Left ventricle myocardium inferior (tissue), 1 donor: ENCODE data around the gene ADCY6. TPM values are rescaled to one million over a fixed set of nuclear protein-coding genes. Genes with fewer than 3 reads are reported as not detected.

Experiments used
- DNase-seq: peaks from one replicate; pipeline ENCODE4 v3.0.0-alpha.2; 2020
- H3K27ac ChIP-seq: fragments of 200-600 bp; replicated peaks from 2 replicates; pipeline ENCODE4 v1.8.0; 2021
- H3K27me3 ChIP-seq: fragments of 200-600 bp; 2 replicates; pipeline ENCODE4 v1.8.0; 2021; ENCODE audit warnings: low read depth
- H3K36me3 ChIP-seq: fragments of 200-600 bp; 2 replicates; pipeline ENCODE4 v1.8.0; 2021
- H3K4me1 ChIP-seq: fragments of 200-600 bp; 2 replicates; pipeline ENCODE4 v1.8.0; 2021
- H3K4me3 ChIP-seq: fragments of 200-600 bp; 2 replicates; pipeline ENCODE4 v1.8.0; 2021; ENCODE audit warnings: mild to moderate bottlenecking, moderate library complexity
- H3K9me3 ChIP-seq: fragments of 200-600 bp; replicated peaks from 2 replicates; pipeline ENCODE4 v1.8.0; 2021
- intact Hi-C: fragments of 100-400 bp; cut with micrococcal nuclease; formaldehyde crosslinking; loops from one replicate; pipeline ENCODE4 v1.11.0; 2022
- total RNA-seq: library from RNA; stranded (reverse); fragmentation: NEBNext Ultra II Directional; extraction: Animal tissue kit (Norgen Biotek cat#: 25700); gene quantifications from one replicate; pipeline ENCODE4 v1.2.1, GENCODE V29; 2021
- TF ChIP-seq, protein P1 (sequence below): fragments of 200-600 bp; IDR thresholded peaks from 2 replicates; pipeline ENCODE4 v1.8.0; 2021; ENCODE audit warnings: antibody characterized with exemption, mild to moderate bottlenecking, borderline replicate concordance
- donor health status: DM: no; HTN: yes; CAD: no; lungs with severe emphysema.

ADCY6 gene
- total RNA-seq, 1 donor from 2014 or later = 98.4 TPM

DNA sequence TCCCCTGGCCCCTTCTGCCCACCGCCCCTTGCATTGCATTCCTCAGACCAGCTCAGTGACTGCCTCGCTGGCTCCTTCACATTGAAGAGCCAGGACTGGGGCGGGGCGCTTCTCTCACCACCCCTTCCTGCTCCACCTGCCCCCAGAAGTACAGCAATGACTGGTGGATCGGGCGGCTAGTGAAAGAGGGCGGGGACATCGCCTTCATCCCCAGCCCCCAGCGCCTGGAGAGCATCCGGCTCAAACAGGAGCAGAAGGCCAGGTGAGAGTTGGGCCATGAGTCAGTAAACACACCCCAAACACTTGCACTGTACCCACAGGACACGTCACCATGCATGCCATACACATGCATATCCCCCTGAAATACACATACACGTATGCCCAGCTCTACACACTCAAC lies 35.2 kb upstream of the ADCY6 start:
- Histone ChIP-seq H3K4me1 (peaks cover 4% of the 10 kb centered on the region), H3K4me3 (no peak overlapping the region), H3K36me3 (peaks cover 21% of the 10 kb centered on the region), H3K27ac (no peak overlapping the region), H3K27me3 (no peaks in the 10 kb centered on the region), H3K9me3 (no peaks in the 10 kb centered on the region)
- TF ChIP-seq, protein P1, sequence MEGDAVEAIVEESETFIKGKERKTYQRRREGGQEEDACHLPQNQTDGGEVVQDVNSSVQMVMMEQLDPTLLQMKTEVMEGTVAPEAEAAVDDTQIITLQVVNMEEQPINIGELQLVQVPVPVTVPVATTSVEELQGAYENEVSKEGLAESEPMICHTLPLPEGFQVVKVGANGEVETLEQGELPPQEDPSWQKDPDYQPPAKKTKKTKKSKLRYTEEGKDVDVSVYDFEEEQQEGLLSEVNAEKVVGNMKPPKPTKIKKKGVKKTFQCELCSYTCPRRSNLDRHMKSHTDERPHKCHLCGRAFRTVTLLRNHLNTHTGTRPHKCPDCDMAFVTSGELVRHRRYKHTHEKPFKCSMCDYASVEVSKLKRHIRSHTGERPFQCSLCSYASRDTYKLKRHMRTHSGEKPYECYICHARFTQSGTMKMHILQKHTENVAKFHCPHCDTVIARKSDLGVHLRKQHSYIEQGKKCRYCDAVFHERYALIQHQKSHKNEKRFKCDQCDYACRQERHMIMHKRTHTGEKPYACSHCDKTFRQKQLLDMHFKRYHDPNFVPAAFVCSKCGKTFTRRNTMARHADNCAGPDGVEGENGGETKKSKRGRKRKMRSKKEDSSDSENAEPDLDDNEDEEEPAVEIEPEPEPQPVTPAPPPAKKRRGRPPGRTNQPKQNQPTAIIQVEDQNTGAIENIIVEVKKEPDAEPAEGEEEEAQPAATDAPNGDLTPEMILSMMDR = no peak
- intact Hi-C loops = no loop called here
- no peak for DNase-seq

- Histone ChIP-seq H3K27me3 (no peaks in the 10 kb centered on the region), H3K4me3 (no peak overlapping the region), H3K36me3 (peaks cover 16% of the 10 kb centered on the region), H3K9me3 (no peaks in the 10 kb centered on the region), H3K4me1 (peaks cover 13% of the 10 kb centered on the region), H3K27ac (no peak overlapping the region)
- intact Hi-C loops = no loop called here
- no peak for DNase-seq
- TF ChIP-seq, protein P1 = no peak
Observed at GRCh38 chr12:48823281-48823680, 34.4 kb upstream of the ADCY6 start.

- Histone ChIP-seq H3K27ac (no peak overlapping the region), H3K4me1 (peaks cover 18% of the 10 kb centered on the region), H3K27me3 (no peaks in the 10 kb centered on the region), H3K9me3 (no peaks in the 10 kb centered on the region), H3K36me3 (peaks cover 12% of the 10 kb centered on the region), H3K4me3 (no peak overlapping the region)
- no peak for DNase-seq
- TF ChIP-seq, protein P1 = no peak
- intact Hi-C loops = no loop called here
Observed at GRCh38 chr12:48822711-48823110, 33.8 kb upstream of the ADCY6 start.

DNA sequence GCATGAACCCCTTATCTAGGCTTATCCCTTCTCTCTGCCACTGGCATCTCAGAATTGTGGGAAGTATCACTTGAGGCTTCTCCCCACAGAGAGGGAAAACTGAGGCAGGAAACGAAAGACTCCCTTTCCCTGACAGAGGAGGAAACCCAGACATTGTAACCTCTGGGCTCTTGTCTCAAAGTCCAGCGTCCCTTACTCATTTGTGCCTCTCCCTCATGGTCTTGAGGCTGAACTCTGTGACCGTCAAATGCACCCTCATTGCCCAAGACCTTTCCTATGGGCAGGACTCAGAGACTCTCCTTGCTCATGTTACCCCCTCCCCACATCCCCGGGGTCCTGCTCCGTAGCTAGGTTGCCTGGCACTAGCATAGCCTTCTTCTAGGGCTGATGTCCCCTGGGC lies 33.2 kb upstream of the ADCY6 start:
- no peaks in the 10 kb centered on the region for H3K9me3 ChIP-seq
- TF ChIP-seq, protein P1 = no peak
- H3K27ac ChIP-seq = no peak overlapping the region
- no peak for DNase-seq
- no peaks in the 10 kb centered on the region for H3K27me3 ChIP-seq
- peaks cover 7% of the 10 kb centered on the region for H3K36me3 ChIP-seq
- intact Hi-C loops = no loop called here
- H3K4me1 ChIP-seq = peaks cover 22% of the 10 kb centered on the region
- H3K4me3 ChIP-seq = no peak overlapping the region

GRCh38 chr12:48819986-48820725 lies 31.3 kb upstream of the ADCY6 start:
- H3K9me3 ChIP-seq = no peaks in the 10 kb centered on the region
- H3K27me3 ChIP-seq = no peaks in the 10 kb centered on the region
- peaks cover 35% of the 10 kb centered on the region for H3K4me1 ChIP-seq
- no peak for DNase-seq
- no peaks in the 10 kb centered on the region for H3K36me3 ChIP-seq
- TF ChIP-seq, protein P1 = no peak
- H3K4me3 ChIP-seq = no peak overlapping the region
- no peak overlapping the region for H3K27ac ChIP-seq
- intact Hi-C loops = no loop called here
